MG63 (cell line): Measurements from ENCODE around the gene RNASE11. TPM values are rescaled to one million over a fixed set of nuclear protein-coding genes. Genes with fewer than 3 reads are reported as not detected.
A peak's percentile ranks its signal among the peaks of the same experiment; 100 is the strongest.
"Not testable (repeated sequence)": the region's sequence is repeated elsewhere in the genome, so short reads cannot be mapped to it uniquely, and the experiment has no call there.

Experiments
- DNase-seq: peaks from one replicate; pipeline ENCODE4 v3.0.0-alpha.2; 2020
- H3K27me3 ChIP-seq: fragments of 250-450 bp; sonication (Bioruptor Pico); 2 replicates; pipeline ENCODE4 v1.5.1; 2020; ENCODE audit warnings: mild to moderate bottlenecking, moderate library complexity
- H3K36me3 ChIP-seq: fragments of 250-450 bp; sonication (Bioruptor Pico); 2 replicates; pipeline ENCODE4 v1.5.1; 2020; ENCODE audit warnings: mild to moderate bottlenecking, moderate library complexity
- H3K4me3 ChIP-seq: fragments of 250-450 bp; sonication (Bioruptor Pico); 2 replicates; pipeline ENCODE4 v1.5.1; 2020; ENCODE audit warnings: mild to moderate bottlenecking, moderate library complexity
- H3K9me3 ChIP-seq: fragments of 250-450 bp; sonication (Bioruptor Pico); 2 replicates; pipeline ENCODE4 v1.5.1; 2020; ENCODE audit warnings: mild to moderate bottlenecking, moderate library complexity
- total RNA-seq: library from RNA; depleted of rRNA; stranded (reverse); fragments of >200 nt; shearing (Covaris generic); gene quantifications from 2 replicates; pipeline ENCODE4 v1.2.3, GENCODE V29; 2014; ENCODE audit warnings: low replicate concordance

Gene RNASE11
- total RNA-seq, 1 experiment from 2014 or later: not detected

- Histone ChIP-seq H3K4me3 (no peak overlapping the region), H3K36me3 (no peaks in the 10 kb centered on the region)
- DNase-seq: no peak
Observed at GRCh38 chr14:20603813-20604690, 16.3 kb upstream of the RNASE11 start.

GRCh38 chr14:20602583-20602982 lies 14.8 kb upstream of the RNASE11 start:
- DNase-seq: no peak
- H3K4me3 ChIP-seq: no peak overlapping the region
- H3K27me3 ChIP-seq: no peaks in the 10 kb centered on the region
- H3K9me3 ChIP-seq: no peaks in the 10 kb centered on the region
- H3K36me3 ChIP-seq: no peaks in the 10 kb centered on the region

More at GRCh38 chr14:20603813-20604690, 16.3 kb upstream of the RNASE11 start:
- no peaks in the 10 kb centered on the region for H3K9me3 ChIP-seq
- H3K27me3 ChIP-seq: no peaks in the 10 kb centered on the region

- no peaks in the 10 kb centered on the region for H3K9me3 ChIP-seq
- H3K4me3 ChIP-seq: no peak overlapping the region
- no peak for DNase-seq
- H3K36me3 ChIP-seq: no peaks in the 10 kb centered on the region
- H3K27me3 ChIP-seq: no peaks in the 10 kb centered on the region
Observed at GRCh38 chr14:20601522-20601921, 13.7 kb upstream of the RNASE11 start.

GRCh38 chr14:20597108-20597507 lies 9.3 kb upstream of the RNASE11 start:
- Histone ChIP-seq H3K27me3 (no peaks in the 10 kb centered on the region), H3K4me3 (no peak overlapping the region), H3K9me3 (no peaks in the 10 kb centered on the region), H3K36me3 (no peaks in the 10 kb centered on the region)
- no peak for DNase-seq

GRCh38 chr14:20595726-20596125 lies 7.9 kb upstream of the RNASE11 start:
- not testable (repeated sequence) for H3K27me3 ChIP-seq, DNase-seq, H3K4me3 ChIP-seq, H3K9me3 ChIP-seq, H3K36me3 ChIP-seq

- H3K4me3 ChIP-seq: no peak overlapping the region
- no peaks in the 10 kb centered on the region for H3K36me3 ChIP-seq
- DNase-seq: no peak
- H3K27me3 ChIP-seq: no peaks in the 10 kb centered on the region
- no peaks in the 10 kb centered on the region for H3K9me3 ChIP-seq
Observed at GRCh38 chr14:20592574-20592973, 4.8 kb upstream of the RNASE11 start.

GRCh38 chr14:20591235-20591634 lies 3.4 kb upstream of the RNASE11 start, which contains the start of gene RNASE12:
TSS of gene RNASE12 (minus strand) at chr14:20591376. CDS start at chr14:20590723, 653 bp downstream.
- H3K36me3 ChIP-seq: no peaks in the 10 kb centered on the region
- no peak for DNase-seq
- H3K9me3 ChIP-seq: no peaks in the 10 kb centered on the region
- H3K4me3 ChIP-seq: peak within 1 kb of the TSS; percentile 16; the same call in 1 of the 2 replicates
- no peaks in the 10 kb centered on the region for H3K27me3 ChIP-seq

GRCh38 chr14:20583908-20584307 lies 3.9 kb downstream of the RNASE11 start:
- Histone ChIP-seq H3K27me3 (no peaks in the 10 kb centered on the region), H3K36me3 (no peaks in the 10 kb centered on the region), H3K4me3 (no peak overlapping the region), H3K9me3 (no peaks in the 10 kb centered on the region)
- no peak for DNase-seq

- Histone ChIP-seq H3K4me3 (no peak overlapping the region), H3K36me3 (no peaks in the 10 kb centered on the region), H3K9me3 (no peaks in the 10 kb centered on the region), H3K27me3 (no peaks in the 10 kb centered on the region)
- no peak for DNase-seq
Observed at GRCh38 chr14:20583142-20583541, 4.7 kb downstream of the RNASE11 start.

- Histone ChIP-seq H3K36me3 (no peaks in the 10 kb centered on the region), H3K4me3 (no peak overlapping the region), H3K27me3 (no peaks in the 10 kb centered on the region), H3K9me3 (no peaks in the 10 kb centered on the region)
- DNase-seq: no peak
Observed at GRCh38 chr14:20580242-20580641, 7.6 kb downstream of the RNASE11 start.

- H3K27me3 ChIP-seq: no peaks in the 10 kb centered on the region
- DNase-seq: no peak
- no peaks in the 10 kb centered on the region for H3K9me3 ChIP-seq
- no peaks in the 10 kb centered on the region for H3K36me3 ChIP-seq
- no peak overlapping the region for H3K4me3 ChIP-seq
Observed at GRCh38 chr14:20578784-20579502, 8.9 kb downstream of the RNASE11 start.

- Histone ChIP-seq H3K36me3 (no peaks in the 10 kb centered on the region), H3K9me3 (no peaks in the 10 kb centered on the region), H3K4me3 (no peak overlapping the region), H3K27me3 (no peaks in the 10 kb centered on the region)
- no peak for DNase-seq
Observed at GRCh38 chr14:20578325-20578724, 9.5 kb downstream of the RNASE11 start.

- not testable (repeated sequence) for DNase-seq, H3K9me3 ChIP-seq, H3K4me3 ChIP-seq, H3K36me3 ChIP-seq, H3K27me3 ChIP-seq
Observed at GRCh38 chr14:20572382-20572990, 15.3 kb downstream of the RNASE11 start.

GRCh38 chr14:20570720-20571119 lies 17.1 kb downstream of the RNASE11 start:
- H3K36me3 ChIP-seq, H3K4me3 ChIP-seq, H3K27me3 ChIP-seq, H3K9me3 ChIP-seq, DNase-seq: not testable (repeated sequence)

GRCh38 chr14:20569865-20570264 lies 17.9 kb downstream of the RNASE11 start:
- H3K36me3 ChIP-seq, DNase-seq, H3K27me3 ChIP-seq, H3K9me3 ChIP-seq, H3K4me3 ChIP-seq: not testable (repeated sequence)

- H3K4me3 ChIP-seq: no peak overlapping the region
- no peaks in the 10 kb centered on the region for H3K27me3 ChIP-seq
- no peaks in the 10 kb centered on the region for H3K9me3 ChIP-seq
- DNase-seq: no peak
- H3K36me3 ChIP-seq: no peaks in the 10 kb centered on the region
Observed at GRCh38 chr14:20569066-20569465, 18.7 kb downstream of the RNASE11 start.

- Histone ChIP-seq H3K27me3 (no peaks in the 10 kb centered on the region), H3K9me3 (no peaks in the 10 kb centered on the region)
- DNase-seq: no peak
Observed at GRCh38 chr14:20568393-20568792, 19.4 kb downstream of the RNASE11 start.

More at GRCh38 chr14:20568393-20568792, 19.4 kb downstream of the RNASE11 start:
- H3K36me3 ChIP-seq: no peaks in the 10 kb centered on the region
- H3K4me3 ChIP-seq: no peak overlapping the region
